Smooth muscle cell of trachea (primary cell): ENCODE measurements around the gene FSHB. TPM values are rescaled to one million over a fixed set of nuclear protein-coding genes. Genes with fewer than 3 reads are reported as not detected.

Experiments
- total RNA-seq: library from RNA; depleted of rRNA; stranded (reverse); fragments of >200 nt; gene quantifications from 2 replicates; pipeline ENCODE4 v1.2.1, GENCODE V29; 2014

The FSHB gene
- total RNA-seq = not detected in 2 replicates

GRCh38 chr11:30230714-30231113 is at the start of gene FSHB:
Gene FSHB (plus strand): TSS chr11:30231014. CDS start chr11:30231903, 889 bp downstream.

Other genes with a start within 250 kb of the FSHB start
- gene KCNA4, start 214.0 kb upstream of the FSHB start, total RNA-seq = not detected in 2 replicates
- gene ARL14EP, start 92.1 kb downstream of the FSHB start, total RNA-seq = 26.3 and 29.8 TPM in 2 replicates